DND-41 (cell line): Measurements from ENCODE around the gene PARL.

ENCODE experiments used
- CTCF ChIP-seq: IDR thresholded peaks from 2 replicates; pipeline ENCODE4 v1.5.1; 2012; ENCODE audit warnings: borderline replicate concordance, low read length, moderate library complexity, mild to moderate bottlenecking; ENCODE audit not compliant: poor library complexity, severe bottlenecking; ENCODE audit errors: extremely low read depth
- EZH2 ChIP-seq: IDR thresholded peaks from 3 replicates; pipeline ENCODE4 v1.6.1; 2012; ENCODE audit warnings: borderline replicate concordance, low read depth, mild to moderate bottlenecking, moderate library complexity, low read length, inconsistent platforms; ENCODE audit not compliant: severe bottlenecking

GRCh38 chr3:183868796-183869195 lies 15.9 kb downstream of the PARL start:
- TF ChIP-seq CTCF = no peak
- TF ChIP-seq EZH2 = no peak
